GM12875 (cell line): ENCODE results near the gene CHD6.

Experiments
- H3K4me3 ChIP-seq: one replicate; pipeline ENCODE4 v1.5.1; 2011; ENCODE audit warnings: low read depth, low read length, control low read depth
- CTCF ChIP-seq: IDR thresholded peaks from 2 replicates; pipeline ENCODE4 v1.5.1; 2011; ENCODE audit warnings: low read depth, mild to moderate bottlenecking, control low read depth, inconsistent platforms, low read length, moderate library complexity, borderline replicate concordance; ENCODE audit not compliant: insufficient read depth

Gene CHD6

GRCh38 chr20:41377275-41377674 lies 240.9 kb downstream of the CHD6 start:
- no peak overlapping the region for H3K4me3 ChIP-seq
- no peak for TF ChIP-seq CTCF

- TF ChIP-seq CTCF: no peak
- no peak overlapping the region for H3K4me3 ChIP-seq
Observed at GRCh38 chr20:41376349-41376748, 241.8 kb downstream of the CHD6 start.

- TF ChIP-seq CTCF: no peak
- no peak overlapping the region for H3K4me3 ChIP-seq
Observed at GRCh38 chr20:41375846-41376245, 242.3 kb downstream of the CHD6 start.

- no peak for TF ChIP-seq CTCF
- no peak overlapping the region for H3K4me3 ChIP-seq
Observed at GRCh38 chr20:41373931-41374920, 244.0 kb downstream of the CHD6 start.

DNA sequence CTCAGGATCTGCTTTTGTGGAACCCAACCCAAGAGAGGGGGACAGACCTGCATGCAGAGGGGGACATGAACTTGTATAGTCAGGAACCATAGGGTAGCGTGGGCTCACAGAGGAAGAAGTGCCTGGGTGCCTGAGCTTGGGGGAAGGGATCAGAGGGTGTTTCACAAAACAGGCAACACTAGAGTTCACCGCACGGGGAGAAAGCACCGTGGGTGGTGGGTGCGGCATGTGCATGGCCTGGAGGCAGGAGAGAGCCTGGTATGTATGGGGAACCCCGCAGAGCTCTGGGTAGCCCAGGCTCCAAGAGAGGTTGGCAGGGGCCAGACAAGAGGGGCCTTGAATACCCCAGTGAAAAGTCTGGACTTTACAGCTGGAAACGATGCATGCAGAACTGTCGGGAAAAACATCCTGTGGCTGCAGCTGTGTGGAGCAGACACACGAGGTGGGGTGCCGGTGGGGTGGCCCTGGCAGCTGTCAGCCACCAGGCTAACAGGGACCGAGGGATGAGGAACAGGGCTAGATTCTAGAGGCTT lies 244.9 kb downstream of the CHD6 start:
- no peak overlapping the region for H3K4me3 ChIP-seq
- no peak for TF ChIP-seq CTCF

- no peak for TF ChIP-seq CTCF
Observed at GRCh38 chr20:41371371-41371770, 246.8 kb downstream of the CHD6 start.

DNA sequence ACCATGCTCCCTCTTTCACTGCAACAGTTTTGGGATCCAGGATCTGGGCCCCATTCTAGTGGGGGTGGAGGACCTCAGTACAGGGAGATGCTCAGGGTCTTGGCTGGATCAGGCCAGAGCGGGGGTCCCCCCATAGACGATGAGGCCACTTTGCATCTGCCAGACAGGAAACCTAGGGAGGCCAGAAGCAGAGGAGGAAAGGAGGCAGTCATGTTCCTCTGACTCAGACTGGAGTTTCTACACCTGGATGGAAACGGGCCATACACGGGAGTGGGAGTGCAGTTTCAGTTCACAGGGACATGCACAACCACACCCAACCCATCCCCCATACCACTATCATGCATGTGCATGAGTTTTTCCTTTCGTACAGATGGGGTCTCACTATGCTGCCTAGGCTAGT lies 248.0 kb downstream of the CHD6 start:
- no peak overlapping the region for H3K4me3 ChIP-seq
- TF ChIP-seq CTCF: no peak

More at GRCh38 chr20:41371371-41371770, 246.8 kb downstream of the CHD6 start:
- H3K4me3 ChIP-seq: no peak overlapping the region
